ENCODE results near the gene SAMSN1.
"Not testable (repeated sequence)": the region's sequence is repeated elsewhere in the genome, so short reads cannot be mapped to it uniquely, and the experiment has no call there.

Gene SAMSN1

GRCh38 chr21:14526199-14526598, 19.9 kb downstream of the SAMSN1 start:
- no peak overlapping the region for H3K4me3 ChIP-seq (ENCODE audit: low read length)
- no peak for TF ChIP-seq CTCF (conservative IDR thresholded peaks at IDR 0.05; ENCODE audit: low read length)
- no peak for DNase-seq (ENCODE audit: low read depth)

GRCh38 chr21:14523234-14523633, 22.9 kb downstream of the SAMSN1 start:
- no peak for TF ChIP-seq CTCF (conservative IDR thresholded peaks at IDR 0.05; ENCODE audit: low read length)
- DNase-seq (ENCODE audit: low read depth) = no peak
- no peak overlapping the region for H3K4me3 ChIP-seq (ENCODE audit: low read length)

- no peak for DNase-seq (ENCODE audit: low read depth)
- no peak overlapping the region for H3K4me3 ChIP-seq (ENCODE audit: low read length)
- TF ChIP-seq CTCF (conservative IDR thresholded peaks at IDR 0.05; ENCODE audit: low read length) = no peak
These were observed 23.4 kb downstream of the SAMSN1 start for GRCh38 chr21:14522736-14523135.

- H3K4me3 ChIP-seq (ENCODE audit: low read length) = no peak overlapping the region
- TF ChIP-seq CTCF (conservative IDR thresholded peaks at IDR 0.05; ENCODE audit: low read length) = no peak
- no peak for DNase-seq (ENCODE audit: low read depth)
These were observed 25.6 kb downstream of the SAMSN1 start for GRCh38 chr21:14520535-14520934.

- DNase-seq (ENCODE audit: low read depth) = no peak
- H3K4me3 ChIP-seq (ENCODE audit: low read length) = no peak overlapping the region
- no peak for TF ChIP-seq CTCF (conservative IDR thresholded peaks at IDR 0.05; ENCODE audit: low read length)
These were observed 27.1 kb downstream of the SAMSN1 start for GRCh38 chr21:14519000-14519399.

- TF ChIP-seq CTCF (conservative IDR thresholded peaks at IDR 0.05; ENCODE audit: low read length) = no peak
- no peak overlapping the region for H3K4me3 ChIP-seq (ENCODE audit: low read length)
- no peak for DNase-seq (ENCODE audit: low read depth)
These were observed 32.3 kb downstream of the SAMSN1 start for GRCh38 chr21:14513804-14514203.

- not testable (repeated sequence) for DNase-seq (ENCODE audit: low read depth); H3K4me3 ChIP-seq (ENCODE audit: low read length)
These were observed 39.2 kb downstream of the SAMSN1 start for GRCh38 chr21:14506859-14507457.

GRCh38 chr21:14500873-14501272, 45.2 kb downstream of the SAMSN1 start:
- no peak for DNase-seq (ENCODE audit: low read depth)
- H3K4me3 ChIP-seq (ENCODE audit: low read length) = no peak overlapping the region
- no peak for TF ChIP-seq CTCF (conservative IDR thresholded peaks at IDR 0.05; ENCODE audit: low read length)
